Gastroesophageal sphincter (tissue), 4 donors: ENCODE data around the gene ANLN. TPM values are rescaled to one million over a fixed set of nuclear protein-coding genes. Genes with fewer than 3 reads are reported as not detected.
"Not testable (repeated sequence)": the region's sequence is repeated elsewhere in the genome, so short reads cannot be mapped to it uniquely, and the experiment has no call there.

Source experiments
- ATAC-seq: fragments of 150-250 bp; one replicate; pipeline ENCODE4 v1.9.1; 2016; ENCODE audit warnings: mild to moderate bottlenecking, moderate library complexity
- H3K27ac ChIP-seq, 4 donors: fragments of 200-600 bp; sonication (generic) in 3 of 4; 1 replicate in 3 of 4; 2 replicates in 1 of 4; pipeline ENCODE4 v1.5.1; 2016 to 2019
- H3K27me3 ChIP-seq: fragments of 200-600 bp; sonication (generic); one replicate; pipeline ENCODE4 v1.5.1; 2019
- H3K36me3 ChIP-seq, 2 donors: fragments of 200-600 bp; sonication (generic); one replicate each; pipeline ENCODE4 v1.5.1; 2019; ENCODE audit warnings: control low read depth in 1 of 2
- H3K4me1 ChIP-seq, 3 donors: fragments of 200-600 bp; sonication (generic); 1 replicate in 2 of 3; 2 replicates in 1 of 3; pipeline ENCODE4 v1.5.1; 2016 to 2019; ENCODE audit warnings: control low read depth in 2 of 3
- H3K4me3 ChIP-seq, 2 donors: fragments of 200-600 bp; sonication (generic); one replicate each; pipeline ENCODE4 v1.5.1; 2019; ENCODE audit warnings: mild to moderate bottlenecking in 1 of 2, moderate library complexity in 1 of 2
- H3K9me3 ChIP-seq, 3 donors: fragments of 200-600 bp; sonication (generic); one replicate each; pipeline ENCODE4 v1.5.1; 2017 to 2019; ENCODE audit warnings: control low read depth in 2 of 3
- CTCF ChIP-seq, 4 experiments: fragments of 200-600 bp in 2 of 4; fragments of 450-650 bp in 2 of 4; sonication (generic) in 1 of 4; IDR thresholded peaks; one replicate each; pipeline ENCODE4 v1.5.1; 2017 to 2019; ENCODE audit warnings: antibody characterized with exemption in 4 of 4, mild to moderate bottlenecking in 2 of 4, moderate library complexity in 2 of 4
- EP300 ChIP-seq: sonication (generic); formaldehyde crosslinking; IDR thresholded peaks from one replicate; pipeline ENCODE4 v1.6.1; 2017; ENCODE audit warnings: antibody characterized with exemption, mild to moderate bottlenecking
- POLR2A ChIP-seq, 2 donors: fragments of 450-650 bp; IDR thresholded peaks; one replicate each; pipeline ENCODE4 v1.6.1; 2017; ENCODE audit warnings: antibody characterized with exemption in 2 of 2, mild to moderate bottlenecking in 2 of 2, moderate library complexity in 1 of 2
- POLR2AphosphoS5 ChIP-seq: sonication (generic); formaldehyde crosslinking; IDR thresholded peaks from one replicate; pipeline ENCODE4 v1.6.1; 2017; ENCODE audit warnings: antibody characterized with exemption
- WGBS, 2 donors: methylation state at CpG; one replicate each; pipeline ENCODE4 v1.1.5; 2018; ENCODE audit warnings: low coverage in 1 of 2; 5-methylcytosine and 5-hydroxymethylcytosine counted together
- total RNA-seq, 4 donors: library from RNA; depleted of rRNA; stranded (reverse); fragments of >200 nt; gene quantifications; one replicate each; pipeline ENCODE4 v1.1.0, GENCODE V29; 2016

Gene ANLN
- total RNA-seq, 4 donors from 2014 or later = 2.8 to 20.7 (median 13.9) TPM

DNA sequence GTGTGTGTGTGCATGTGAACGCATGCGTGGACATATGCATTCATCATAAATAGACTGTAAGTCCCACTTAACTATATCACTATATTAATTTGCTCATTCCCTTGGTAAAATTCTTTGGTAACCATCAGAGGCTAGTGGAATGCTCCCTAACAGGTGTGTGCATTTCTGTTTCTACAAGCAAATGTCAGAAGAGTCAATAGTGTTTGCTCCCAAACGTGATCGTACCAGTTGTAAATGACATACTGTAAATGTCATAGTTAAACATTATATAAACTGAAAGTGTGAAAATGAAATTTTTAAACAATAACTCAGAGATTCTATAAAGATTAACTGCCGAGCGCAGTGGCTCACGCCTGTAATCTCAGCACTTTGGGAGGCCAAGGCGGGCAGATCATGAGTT, 94.6 kb downstream of the ANLN start:
- Histone ChIP-seq H3K4me3 (no peak overlapping the region), H3K27ac (no peak overlapping the region), H3K9me3 (peaks cover 0 to 3% (median 0%) of the 10 kb centered on the region in 3 donors), H3K36me3 (no peaks in the 10 kb centered on the region), H3K27me3 (no peaks in the 10 kb centered on the region), H3K4me1 (no peaks in the 10 kb centered on the region)
- WGBS, 2 donors = 61 to 68% methylated on average over 3 to 8 of the region's 8 CpGs
- no peak for ATAC-seq
- TF ChIP-seq EP300 (no peak), POLR2AphosphoS5 (no peak), POLR2A (IDR thresholded peaks at IDR 0.05) (no peak), CTCF (IDR thresholded peaks at IDR 0.05) (no peak)

DNA sequence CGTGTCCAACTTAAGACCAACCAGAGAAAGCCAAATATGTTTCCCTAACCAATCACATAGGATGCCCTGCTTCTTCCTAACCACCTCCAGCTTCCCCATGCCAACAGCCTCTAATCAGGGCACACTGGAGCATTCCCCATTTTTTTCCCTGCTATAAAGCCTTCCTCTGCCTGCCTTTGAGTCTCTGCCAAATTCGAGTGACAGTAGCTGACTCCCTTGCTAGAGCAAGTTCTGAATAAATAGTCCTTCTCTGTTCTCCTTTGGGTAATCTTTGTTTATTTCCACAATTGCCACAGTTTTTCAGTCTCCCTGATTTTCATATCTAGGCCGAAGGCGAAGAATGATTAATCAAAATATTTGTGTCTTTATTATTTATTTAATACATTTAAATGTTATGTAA, 96.7 kb downstream of the ANLN start:
- Histone ChIP-seq H3K27me3 (no peaks in the 10 kb centered on the region), H3K27ac (no peak overlapping the region), H3K9me3 (no peaks in the 10 kb centered on the region), H3K36me3 (no peaks in the 10 kb centered on the region), H3K4me1 (no peaks in the 10 kb centered on the region), H3K4me3 (no peak overlapping the region)
- no peak for ATAC-seq
- no peak for TF ChIP-seq EP300
- TF ChIP-seq POLR2AphosphoS5 = no peak
- TF ChIP-seq POLR2A (IDR thresholded peaks at IDR 0.05) = no peak
- no peak for TF ChIP-seq CTCF (IDR thresholded peaks at IDR 0.05)
- WGBS, 2 donors = 61 to 73% methylated on average over 4 of the region's 4 CpGs

GRCh38 chr7:36487756-36488336, 98.2 kb downstream of the ANLN start:
- Histone ChIP-seq H3K4me1 (no peaks in the 10 kb centered on the region), H3K4me3 (no peak overlapping the region), H3K27me3 (no peaks in the 10 kb centered on the region), H3K9me3 (no peaks in the 10 kb centered on the region), H3K27ac (no peak overlapping the region), H3K36me3 (no peaks in the 10 kb centered on the region)
- TF ChIP-seq CTCF (IDR thresholded peaks at IDR 0.05) = peak; percentile 35 to 77 (median 72)
- no peak for TF ChIP-seq POLR2A (IDR thresholded peaks at IDR 0.05)
- no peak for TF ChIP-seq EP300
- WGBS, 2 donors = 9 to 32% methylated on average over 3 to 4 of the region's 4 CpGs
- ATAC-seq = no peak

DNA sequence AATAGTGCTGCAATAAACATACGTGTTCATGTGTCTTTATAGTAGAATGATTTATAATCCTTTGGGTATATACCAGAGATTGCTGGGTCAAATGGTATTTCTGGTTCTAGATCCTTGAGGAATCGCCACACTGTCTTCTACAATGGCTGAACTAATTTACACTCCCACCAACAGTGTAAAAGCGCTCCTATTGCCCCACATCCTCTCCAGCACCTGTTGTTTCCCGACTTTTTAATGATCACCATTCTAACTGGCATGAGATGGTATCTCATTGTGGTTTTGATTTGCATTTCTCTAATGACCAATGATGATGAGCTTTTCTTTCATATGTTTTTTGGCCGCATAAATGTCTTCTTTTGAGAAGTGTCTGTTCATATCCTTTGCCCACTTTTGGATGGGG, 99.0 kb downstream of the ANLN start:
- H3K36me3 ChIP-seq, ATAC-seq, H3K4me3 ChIP-seq, H3K9me3 ChIP-seq, H3K27ac ChIP-seq, H3K27me3 ChIP-seq, H3K4me1 ChIP-seq: not testable (repeated sequence)
- WGBS, 2 donors = 86 to 91% methylated on average over 2 to 5 of the region's 5 CpGs

GRCh38 chr7:36490419-36490830, 100.8 kb downstream of the ANLN start:
- Histone ChIP-seq H3K4me3 (no peak overlapping the region), H3K27me3 (no peaks in the 10 kb centered on the region), H3K4me1 (no peaks in the 10 kb centered on the region), H3K9me3 (no peaks in the 10 kb centered on the region), H3K36me3 (no peaks in the 10 kb centered on the region), H3K27ac (no peak overlapping the region)
- TF ChIP-seq POLR2AphosphoS5 (no peak), POLR2A (IDR thresholded peaks at IDR 0.05) (no peak), CTCF (IDR thresholded peaks at IDR 0.05) (no peak), EP300 (no peak)
- no peak for ATAC-seq
- no CpG with 5 or more reads among the region's 3 CpGs for WGBS, 2 donors
